HEK293T (cell line): ENCODE data around the gene IZUMO1.

Experiments used
- ARNT ChIP-seq: fragments of 450-650 bp; IDR thresholded peaks from 2 replicates; pipeline ENCODE4 v1.6.1; 2017; ENCODE audit warnings: mild to moderate bottlenecking
- BHLHE40 ChIP-seq: fragments of 450-650 bp; IDR thresholded peaks from 2 replicates; pipeline ENCODE4 v1.6.1; 2016; ENCODE audit warnings: mild to moderate bottlenecking, moderate library complexity, borderline replicate concordance
- ELF4 ChIP-seq: fragments of 450-650 bp; IDR thresholded peaks from 2 replicates; pipeline ENCODE4 v1.6.1; 2017; ENCODE audit warnings: antibody characterized with exemption
- FOXA1 ChIP-seq: fragments of 450-650 bp; IDR thresholded peaks from 2 replicates; pipeline ENCODE4 v1.6.1; 2016; ENCODE audit warnings: mild to moderate bottlenecking
- FOXK2 ChIP-seq: fragments of 450-650 bp; IDR thresholded peaks from 2 replicates; pipeline ENCODE4 v1.6.1; 2016; ENCODE audit warnings: mild to moderate bottlenecking
- FOXM1 ChIP-seq: fragments of 450-650 bp; IDR thresholded peaks from 2 replicates; pipeline ENCODE4 v1.6.1; 2017; ENCODE audit warnings: mild to moderate bottlenecking, borderline replicate concordance
- HDGF ChIP-seq: fragments of 450-650 bp; IDR thresholded peaks from 2 replicates; pipeline ENCODE4 v1.6.1; 2017; ENCODE audit warnings: antibody characterized with exemption, borderline replicate concordance
- L3MBTL2 ChIP-seq: fragments of 450-650 bp; conservative IDR thresholded peaks from 2 replicates; pipeline ENCODE4 v1.6.1; 2016; ENCODE audit warnings: mild to moderate bottlenecking
- NFRKB ChIP-seq: fragments of 450-650 bp; IDR thresholded peaks from 2 replicates; pipeline ENCODE4 v1.6.1; 2016; ENCODE audit warnings: mild to moderate bottlenecking, moderate library complexity
- SP1 ChIP-seq: fragments of 450-650 bp; IDR thresholded peaks from 2 replicates; pipeline ENCODE4 v1.6.1; 2017
- SUZ12 ChIP-seq: fragments of 450-650 bp; IDR thresholded peaks from 2 replicates; pipeline ENCODE4 v1.6.1; 2016; ENCODE audit warnings: mild to moderate bottlenecking
- ZNF384 ChIP-seq: fragments of 450-650 bp; IDR thresholded peaks from 2 replicates; pipeline ENCODE4 v1.6.1; 2016
- TF ChIP-seq, protein P1 (sequence below): fragments of 450-650 bp; IDR thresholded peaks from 2 replicates; pipeline ENCODE4 v1.6.1; 2016

DNA sequence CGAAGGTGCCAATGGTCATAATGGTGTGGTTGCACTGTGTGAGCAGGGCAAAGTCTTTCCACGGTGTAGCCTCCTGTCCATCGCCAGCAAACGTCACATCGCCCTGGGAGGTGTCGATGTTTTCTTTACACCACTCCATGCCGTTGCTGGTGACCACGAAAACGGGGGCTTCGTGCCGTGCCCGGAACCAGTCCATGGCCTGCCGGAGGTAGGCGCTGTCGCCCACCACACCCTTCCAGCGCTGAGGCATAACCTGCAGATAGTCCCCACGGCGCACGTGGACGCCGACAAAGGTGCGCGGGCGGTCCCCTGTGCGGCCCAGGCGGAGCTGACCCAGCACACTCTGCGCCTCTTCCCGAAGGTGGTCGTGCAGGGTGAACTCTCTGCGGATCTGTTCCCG is 3.6 kb upstream of the IZUMO1 start:
- TF ChIP-seq SP1 (no peak), BHLHE40 (no peak), FOXM1 (no peak), L3MBTL2 (no peak), ZNF384 (no peak), ARNT (no peak), ELF4 (no peak), NFRKB (no peak), FOXA1 (no peak), FOXK2 (no peak), SUZ12 (no peak), HDGF (no peak)
- TF ChIP-seq, protein P1, sequence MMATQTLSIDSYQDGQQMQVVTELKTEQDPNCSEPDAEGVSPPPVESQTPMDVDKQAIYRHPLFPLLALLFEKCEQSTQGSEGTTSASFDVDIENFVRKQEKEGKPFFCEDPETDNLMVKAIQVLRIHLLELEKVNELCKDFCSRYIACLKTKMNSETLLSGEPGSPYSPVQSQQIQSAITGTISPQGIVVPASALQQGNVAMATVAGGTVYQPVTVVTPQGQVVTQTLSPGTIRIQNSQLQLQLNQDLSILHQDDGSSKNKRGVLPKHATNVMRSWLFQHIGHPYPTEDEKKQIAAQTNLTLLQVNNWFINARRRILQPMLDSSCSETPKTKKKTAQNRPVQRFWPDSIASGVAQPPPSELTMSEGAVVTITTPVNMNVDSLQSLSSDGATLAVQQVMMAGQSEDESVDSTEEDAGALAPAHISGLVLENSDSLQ, result no peak
